Hepatocyte (in vitro differentiated cells): ENCODE measurements around the gene TTC28.

Experiments used
- CTCF ChIP-seq: fragments of 200-600 bp; sonication (generic); IDR thresholded peaks from 2 replicates; pipeline ENCODE4 v1.5.1; 2016; ENCODE audit warnings: antibody characterized with exemption, mild to moderate bottlenecking; ENCODE audit not compliant: poor library complexity
- EZH2 ChIP-seq: fragments of 200-600 bp; sonication (generic); IDR thresholded peaks from 2 replicates; pipeline ENCODE4 v1.6.1; 2016; ENCODE audit warnings: antibody characterized with exemption, mild to moderate bottlenecking, borderline replicate concordance

GRCh38 chr22:28151151-28151816 lies 528.4 kb downstream of the TTC28 start:
- no peak for TF ChIP-seq CTCF
- no peak for TF ChIP-seq EZH2
